PC-3 (cell line): ENCODE measurements around the gene CIDEC.

Experiments used
- CTCF ChIP-seq: fragments of 300-600 bp; sonication (generic); conservative IDR thresholded peaks from 2 replicates; pipeline ENCODE4 v1.5.1; 2017; ENCODE audit warnings: antibody characterized with exemption, low read depth, mild to moderate bottlenecking, low read length
- EZH2 ChIP-seq: fragments of 300-600 bp; sonication (generic); IDR thresholded peaks from one replicate; pipeline ENCODE4 v1.6.1; 2017; ENCODE audit warnings: antibody characterized with exemption, mild to moderate bottlenecking, low read length; ENCODE audit not compliant: unreplicated experiment
- EZH2phosphoT487 ChIP-seq: fragments of 300-600 bp; sonication (generic); IDR thresholded peaks from 2 replicates; pipeline ENCODE4 v1.6.1; 2018; ENCODE audit warnings: mild to moderate bottlenecking, antibody characterized with exemption, low read length, borderline replicate concordance

DNA sequence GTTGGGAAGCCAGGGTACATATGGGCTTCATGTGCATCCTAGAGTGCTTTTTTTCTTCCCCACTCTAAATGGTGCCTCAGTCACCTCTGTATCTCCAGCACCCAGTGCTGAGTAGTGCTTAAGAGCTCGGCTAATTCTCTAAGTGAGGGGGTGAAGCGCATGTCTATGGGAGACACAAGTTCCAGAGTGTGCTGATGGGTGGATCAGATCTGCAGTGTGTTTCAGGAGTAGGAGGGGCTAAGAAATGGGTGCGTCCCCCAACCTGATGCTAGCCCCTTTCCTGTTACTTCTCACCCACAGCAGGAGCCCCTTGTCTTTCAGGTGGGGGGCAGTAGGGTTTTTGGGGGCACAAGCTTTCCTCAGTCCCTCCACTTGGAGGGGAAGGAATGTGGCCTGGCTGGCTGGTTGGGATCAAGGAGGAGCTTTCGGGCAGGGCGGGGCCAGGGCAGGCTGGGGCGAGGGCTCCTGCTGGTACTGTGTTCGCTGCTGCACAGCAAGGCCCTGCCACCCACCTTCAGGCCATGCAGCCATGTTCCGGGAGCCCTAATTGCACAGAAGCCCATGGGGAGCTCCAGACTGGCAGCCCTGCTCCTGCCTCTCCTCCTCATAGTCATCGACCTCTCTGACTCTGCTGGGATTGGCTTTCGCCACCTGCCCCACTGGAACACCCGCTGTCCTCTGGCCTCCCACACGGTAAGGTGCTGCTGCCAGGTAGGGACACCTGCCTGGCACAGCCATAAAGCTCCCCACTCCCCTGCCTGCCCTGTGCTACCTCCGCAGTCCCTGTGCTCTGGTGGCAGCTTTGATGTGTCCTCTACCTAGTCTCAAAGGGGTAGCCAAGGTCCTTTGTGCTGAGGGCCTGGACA, 22.6 kb upstream of the CIDEC start, which contains the start of gene IL17RE:
- TF ChIP-seq CTCF = no peak
- no peak for TF ChIP-seq EZH2
- no peak for TF ChIP-seq EZH2phosphoT487
